HG02623 (cell line): ENCODE results near the gene RABL2B.
"Not testable (repeated sequence)": the region's sequence is repeated elsewhere in the genome, so short reads cannot be mapped to it uniquely, and the experiment has no call there.

ENCODE experiments used
- ATAC-seq: cut with Tn5 transposase; IDR thresholded peaks from one replicate; pipeline ENCODE4 v1.9.1; 2021; ENCODE audit warnings: moderate library complexity; ENCODE audit not compliant: unreplicated experiment

Gene RABL2B

DNA sequence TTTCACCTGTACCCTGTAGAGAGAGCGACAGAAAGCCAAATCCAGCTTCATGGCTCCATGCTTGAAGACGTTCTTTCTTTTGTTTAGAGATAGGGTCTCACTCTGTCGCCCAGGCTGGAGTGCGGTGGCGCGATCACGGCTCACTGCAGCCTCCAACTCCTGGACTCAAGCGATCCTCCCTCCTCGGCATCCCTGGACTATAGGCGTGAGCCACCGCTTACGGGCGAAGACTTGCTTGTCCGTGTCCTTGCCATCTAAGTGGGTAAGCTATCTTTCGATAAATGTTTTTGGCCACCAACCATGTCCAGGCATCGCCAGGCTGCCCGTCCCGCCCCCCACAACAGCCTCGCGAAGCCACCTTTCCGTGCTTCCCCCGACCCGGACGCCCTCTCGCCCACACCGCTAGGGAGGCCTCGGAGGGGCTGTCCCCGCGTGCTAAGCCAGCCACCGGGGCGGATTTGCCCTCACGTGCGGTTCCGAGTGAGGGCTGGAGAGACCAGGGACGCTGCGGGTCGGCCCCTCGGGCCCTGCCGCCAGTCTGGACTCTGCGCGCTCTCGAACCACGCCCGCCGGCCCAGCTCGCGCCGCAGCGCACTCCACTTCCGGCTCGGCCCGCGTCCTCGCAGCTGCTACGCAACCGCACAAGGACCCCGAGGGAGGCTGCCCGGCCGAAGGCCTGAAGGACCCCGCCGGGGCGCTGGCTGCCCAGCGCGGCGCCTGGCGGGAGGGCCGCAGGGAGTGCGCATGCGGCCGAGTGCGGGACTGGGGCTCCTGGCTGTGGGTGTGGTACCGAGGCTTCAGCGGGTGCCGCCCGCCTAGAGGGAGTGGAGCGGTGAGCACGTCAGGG lies at the start of gene RABL2B:
Gene RABL2B, minus strand, starts transcription at position 604 of the 847 bp plus-strand sequence. CDS start 1,342 bp downstream, outside the sequence.
- ATAC-seq = peak; percentile 87

DNA sequence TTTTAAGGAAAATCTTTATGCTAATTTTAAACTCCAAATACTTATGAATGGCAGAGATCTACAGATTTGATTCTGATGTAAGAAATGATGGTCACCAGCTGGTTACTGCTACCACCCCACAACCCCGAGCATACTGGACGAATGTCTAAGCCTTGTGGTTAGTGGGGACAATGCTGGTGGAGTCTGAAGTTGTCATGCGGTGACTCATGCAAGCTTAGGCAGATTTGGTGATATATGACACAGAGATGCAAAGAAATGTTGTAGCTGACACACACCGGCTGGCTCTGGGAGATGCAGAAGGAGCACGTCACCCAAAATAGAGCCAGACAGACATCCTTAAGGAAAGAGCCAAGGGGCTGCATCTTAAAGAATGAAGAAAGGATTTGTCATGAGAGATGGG lies 3.5 kb upstream of the RABL2B start:
- not testable (repeated sequence) for ATAC-seq

DNA sequence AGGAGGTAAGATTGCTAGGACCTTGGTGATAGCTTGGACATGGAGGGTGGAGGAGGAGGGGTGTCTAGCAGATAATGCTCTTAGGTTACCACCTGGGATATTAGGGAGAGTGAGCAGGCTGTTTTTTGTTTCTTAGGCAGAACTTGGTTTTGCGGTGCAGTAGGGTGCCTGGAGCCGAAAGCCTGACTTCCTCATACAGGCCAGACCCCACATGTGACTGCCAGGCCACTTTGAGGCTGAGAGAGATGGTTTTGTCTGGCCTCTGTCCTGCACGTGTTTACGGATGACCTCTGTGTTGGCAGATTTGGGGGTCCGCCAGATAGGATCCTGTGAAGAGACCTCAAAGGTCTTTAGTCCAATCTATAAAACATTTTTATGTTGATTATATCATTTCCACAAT lies 1.9 kb upstream of the RABL2B start:
- not testable (repeated sequence) for ATAC-seq

DNA sequence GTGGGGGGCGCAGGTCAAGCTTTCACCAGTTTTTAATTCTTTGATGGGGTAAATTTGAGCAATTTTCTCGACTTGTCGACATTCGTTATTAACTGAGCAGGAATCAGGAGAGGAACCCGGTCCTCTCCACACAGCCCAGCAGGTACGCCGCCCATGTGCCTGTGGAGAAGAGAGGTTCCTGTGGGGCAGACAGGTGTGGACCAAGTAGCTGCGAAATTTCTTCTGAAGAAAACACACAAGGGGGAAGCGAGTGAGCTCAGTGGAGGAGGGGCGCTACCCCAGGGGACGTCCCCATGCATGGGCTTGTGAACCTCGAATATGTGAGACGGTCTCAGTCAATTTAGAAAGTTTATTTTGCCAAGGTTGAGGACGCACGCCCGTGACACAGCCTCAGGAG lies 442 bp upstream of the RABL2B start:
- ATAC-seq = peak; percentile 16

DNA sequence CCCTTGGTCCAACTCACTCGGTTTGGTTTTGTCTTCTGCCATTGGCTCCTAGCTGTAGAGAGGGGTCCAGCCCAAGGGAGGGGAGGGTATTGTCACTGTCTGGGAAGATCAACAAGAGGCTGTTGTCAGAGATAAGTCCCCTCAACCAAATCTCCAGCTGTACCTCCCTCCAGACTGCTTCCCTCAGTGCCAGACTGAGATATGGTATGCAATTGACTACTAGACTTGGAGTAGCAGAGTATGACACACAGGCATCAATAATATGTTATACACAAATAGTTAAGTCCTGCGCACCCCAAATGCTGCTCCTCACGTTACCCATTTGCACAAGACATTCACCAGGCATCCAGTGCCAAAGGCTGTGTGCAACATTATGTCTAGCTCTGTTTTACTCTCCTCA lies 1.2 kb downstream of the RABL2B start:
- not testable (repeated sequence) for ATAC-seq

DNA sequence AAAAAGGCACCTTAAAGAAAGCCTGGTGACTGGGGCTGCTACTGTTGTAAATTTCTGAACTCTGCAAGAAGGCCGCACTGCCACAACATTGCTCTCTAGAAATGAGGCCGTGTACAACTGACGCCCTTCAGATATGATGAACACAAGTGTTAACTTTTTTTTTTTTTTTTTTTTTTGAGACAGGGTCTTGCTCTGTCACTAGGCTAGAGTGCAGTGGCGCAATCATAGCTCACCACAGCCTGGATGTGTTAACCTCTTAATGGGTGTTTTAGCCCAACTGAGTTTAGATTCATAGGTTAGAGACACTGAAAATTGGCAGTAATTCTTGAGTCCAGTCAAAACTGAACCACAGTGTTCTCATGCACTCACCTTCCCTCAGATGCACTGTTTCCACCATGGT lies 3.2 kb downstream of the RABL2B start:
- ATAC-seq = not testable (repeated sequence)

DNA sequence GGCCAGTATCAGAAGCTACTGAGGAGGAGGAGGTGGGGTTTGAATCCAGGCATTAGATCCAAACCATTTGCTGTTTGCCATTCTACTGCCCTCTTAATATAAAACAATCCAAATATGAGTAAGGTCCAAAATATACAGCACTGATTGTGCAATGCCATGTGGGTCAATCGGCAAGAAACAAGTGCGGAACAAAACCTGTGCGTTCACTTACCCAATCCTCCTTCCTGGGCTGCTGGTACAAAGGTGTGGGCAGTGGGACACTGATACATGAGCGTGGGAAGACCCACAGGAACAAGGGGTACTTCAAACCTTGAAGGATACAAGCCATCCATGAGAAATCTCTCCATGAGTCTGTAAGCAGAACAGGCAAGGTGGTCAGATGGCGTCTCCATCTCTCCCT lies 5.8 kb downstream of the RABL2B start:
- ATAC-seq = not testable (repeated sequence)

DNA sequence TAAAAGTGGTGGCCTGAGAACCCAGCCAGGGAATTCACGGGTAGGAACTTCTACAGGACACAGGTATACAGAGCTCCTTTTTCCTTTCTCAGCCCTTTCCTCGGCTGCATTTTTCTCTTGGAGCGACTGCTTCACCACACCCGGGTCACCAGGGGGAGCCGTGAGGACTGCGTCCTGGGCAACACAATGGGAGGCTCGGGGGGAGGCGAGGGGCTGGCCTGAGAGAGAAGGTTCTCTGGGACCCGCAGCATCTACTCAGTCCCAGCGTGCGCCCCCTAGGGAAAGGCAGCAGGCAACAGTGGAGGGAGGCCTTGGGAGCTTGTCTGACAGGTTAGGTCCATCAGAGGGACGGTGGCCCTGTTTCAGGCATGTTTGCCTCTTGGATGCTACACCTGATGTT lies 8.3 kb downstream of the RABL2B start:
- not testable (repeated sequence) for ATAC-seq

DNA sequence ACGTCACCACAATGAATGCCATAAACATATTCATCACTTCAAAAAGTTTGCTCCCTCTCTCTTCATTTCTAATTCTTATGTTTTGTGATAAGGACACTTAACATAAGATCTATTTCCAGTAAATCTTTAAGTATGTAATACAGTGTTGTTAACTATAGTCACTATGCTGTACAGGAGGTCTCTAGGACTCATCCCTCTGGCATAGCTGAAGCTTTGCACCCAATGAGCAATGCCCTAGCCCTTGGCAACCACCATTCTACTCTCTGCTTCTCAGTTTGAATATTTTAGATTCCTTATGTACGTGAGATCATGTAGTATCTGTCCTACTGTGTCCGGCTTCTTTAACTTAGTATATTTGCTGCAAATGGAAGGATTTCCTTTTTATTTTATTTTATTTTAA lies 19.1 kb downstream of the RABL2B start:
- ATAC-seq = not testable (repeated sequence)

DNA sequence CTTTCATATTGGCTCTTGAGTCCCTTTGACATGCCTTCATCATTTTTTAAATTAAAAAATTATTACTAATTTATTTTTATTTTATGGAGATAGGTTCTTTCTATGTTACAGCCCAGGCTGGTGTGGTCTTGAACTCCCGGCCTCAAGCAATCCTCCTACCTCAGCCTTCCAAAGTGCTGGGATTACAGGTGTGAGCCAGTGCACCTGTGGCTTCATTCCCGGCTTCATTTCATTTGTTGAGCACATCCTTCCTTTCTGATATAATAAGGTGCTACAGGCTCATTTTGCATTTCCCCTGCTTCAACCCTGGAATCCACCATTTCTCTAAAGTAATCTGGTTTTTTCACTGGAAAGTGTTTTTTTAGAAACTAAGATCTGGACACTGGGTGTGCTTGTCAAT lies 21.6 kb downstream of the RABL2B start:
- not testable (repeated sequence) for ATAC-seq

DNA sequence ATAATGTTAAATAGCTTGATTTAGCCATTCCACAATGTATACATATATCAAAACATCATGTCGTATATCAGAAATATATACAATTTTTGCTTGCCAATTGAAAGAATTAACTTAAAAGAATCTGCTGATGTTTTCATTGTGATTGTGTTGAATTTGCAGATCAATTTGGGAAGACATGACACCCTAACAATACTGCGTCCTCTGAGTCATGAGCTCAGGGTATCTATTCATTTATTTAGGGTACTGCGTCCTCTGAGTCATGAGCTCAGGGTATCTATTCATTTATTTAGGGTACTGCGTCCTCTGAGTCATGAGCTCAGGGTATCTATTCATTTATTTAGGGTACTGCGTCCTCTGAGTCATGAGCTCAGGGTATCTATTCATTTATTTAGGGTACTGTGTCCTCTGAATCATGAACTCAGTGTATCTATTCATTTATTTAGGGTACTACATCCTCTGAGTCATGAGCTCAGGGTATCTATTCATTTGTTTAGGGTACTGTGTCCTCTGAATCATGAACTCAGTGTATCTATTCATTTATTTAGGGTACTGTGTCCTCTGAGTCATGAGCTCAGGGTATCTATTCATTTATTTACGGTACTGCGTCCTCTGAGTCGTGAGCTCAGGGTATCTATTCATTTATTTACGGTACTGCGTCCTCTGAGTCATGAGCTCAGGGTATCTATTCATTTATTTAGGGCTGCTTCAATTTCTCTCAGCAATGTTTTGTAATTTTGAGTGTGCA lies 23.7 kb downstream of the RABL2B start:
- ATAC-seq = not testable (repeated sequence)

DNA sequence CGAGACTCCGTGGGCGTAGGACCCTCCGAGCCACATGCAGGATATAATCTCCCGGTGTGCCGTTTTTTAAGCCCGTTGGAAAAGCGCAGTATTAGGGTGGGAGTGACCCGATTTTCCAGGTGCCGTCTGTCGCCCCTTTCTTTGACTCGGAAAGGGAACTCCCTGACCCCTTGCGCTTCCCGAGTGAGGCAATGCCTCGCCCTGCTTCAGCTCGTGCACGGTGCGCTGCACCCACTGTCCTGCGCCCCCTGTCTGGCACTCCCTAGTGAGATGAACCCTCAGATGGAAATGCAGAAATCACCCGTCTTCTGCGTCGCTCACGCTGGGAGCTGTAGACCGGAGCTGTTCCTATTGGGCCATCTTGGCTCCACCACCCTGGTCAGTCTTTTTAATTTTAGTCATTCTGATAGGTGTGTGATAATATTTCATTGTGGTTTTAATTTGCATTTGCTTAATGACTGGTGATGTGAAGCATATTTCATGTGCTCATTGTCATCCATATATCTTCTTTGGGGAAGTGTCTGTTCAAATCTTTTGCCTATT lies 26.4 kb downstream of the RABL2B start:
- ATAC-seq = not testable (repeated sequence)

DNA sequence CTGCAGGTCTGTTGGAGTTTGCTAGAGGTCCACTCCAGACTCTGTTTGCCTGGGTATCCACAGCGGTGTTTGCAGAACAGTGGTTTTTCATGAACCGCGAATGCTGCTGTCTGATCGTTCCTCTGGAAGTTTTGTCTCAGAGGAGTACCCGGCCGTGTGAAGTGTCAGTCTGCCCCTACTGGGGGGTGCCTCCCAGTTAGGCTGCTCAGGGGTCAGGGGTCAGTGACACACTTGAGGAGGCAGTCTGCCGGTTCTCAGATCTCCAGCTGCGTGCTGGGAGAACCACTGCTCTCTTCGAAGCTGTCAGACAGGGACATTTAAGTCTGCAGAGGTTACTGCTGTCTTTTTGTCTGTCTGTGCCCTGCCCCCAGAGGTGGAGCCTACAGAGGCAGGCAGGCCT lies 27.0 kb downstream of the RABL2B start:
- not testable (repeated sequence) for ATAC-seq

DNA sequence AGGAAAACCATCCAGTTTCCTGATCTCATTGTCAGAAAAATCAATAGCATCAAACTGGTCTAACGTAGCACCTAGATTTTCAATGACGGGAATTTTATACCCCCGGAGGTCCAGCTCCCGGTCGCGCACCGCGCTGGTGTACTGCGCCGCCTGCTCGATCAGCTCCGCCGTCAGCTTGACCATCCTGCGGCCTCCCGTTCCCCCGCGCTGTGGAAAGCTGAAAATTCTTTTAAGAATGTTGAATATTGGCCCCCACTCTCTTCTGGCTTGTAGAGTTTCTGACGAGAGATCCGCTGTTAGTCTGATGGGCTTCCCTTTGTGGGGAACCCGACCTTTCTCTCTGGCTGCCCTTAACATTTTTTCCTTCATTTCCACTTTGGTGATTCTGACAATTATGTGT lies 28.2 kb downstream of the RABL2B start:
- ATAC-seq = not testable (repeated sequence)

DNA sequence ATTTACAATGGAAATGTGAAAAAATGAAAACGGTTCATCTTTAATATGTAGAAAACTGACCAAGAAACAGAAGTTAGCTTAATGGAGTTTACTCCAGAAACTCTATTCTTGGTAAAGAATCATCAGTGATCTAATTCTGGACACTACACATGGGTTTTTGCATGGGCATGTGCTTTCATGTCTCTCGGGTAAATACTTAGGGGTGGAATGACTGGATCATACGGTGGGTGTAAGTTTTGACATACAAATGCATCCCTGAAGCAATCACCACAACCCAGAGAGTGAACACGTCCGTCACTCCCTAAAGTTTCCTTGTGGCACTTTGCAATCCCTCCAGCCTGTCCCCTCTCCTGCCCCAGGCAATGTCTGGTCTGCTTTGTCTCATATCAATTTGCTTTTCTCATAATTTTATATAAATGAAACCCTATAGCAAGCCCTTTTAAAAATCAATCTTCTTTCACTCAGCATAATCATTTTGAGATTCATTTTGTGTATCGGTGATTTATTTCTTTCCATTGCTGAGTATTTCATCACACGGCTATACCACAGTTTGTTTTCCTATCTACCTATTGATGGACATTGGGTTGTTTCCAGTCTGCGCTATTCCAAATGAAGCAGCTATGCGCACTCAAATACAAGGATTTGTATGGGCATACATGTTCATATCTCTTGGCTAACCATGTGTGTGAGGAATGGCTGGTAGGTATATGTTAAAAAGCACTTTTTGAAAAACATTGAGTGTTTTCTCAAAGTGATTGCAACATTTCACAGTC lies 33.9 kb downstream of the RABL2B start:
- not testable (repeated sequence) for ATAC-seq

DNA sequence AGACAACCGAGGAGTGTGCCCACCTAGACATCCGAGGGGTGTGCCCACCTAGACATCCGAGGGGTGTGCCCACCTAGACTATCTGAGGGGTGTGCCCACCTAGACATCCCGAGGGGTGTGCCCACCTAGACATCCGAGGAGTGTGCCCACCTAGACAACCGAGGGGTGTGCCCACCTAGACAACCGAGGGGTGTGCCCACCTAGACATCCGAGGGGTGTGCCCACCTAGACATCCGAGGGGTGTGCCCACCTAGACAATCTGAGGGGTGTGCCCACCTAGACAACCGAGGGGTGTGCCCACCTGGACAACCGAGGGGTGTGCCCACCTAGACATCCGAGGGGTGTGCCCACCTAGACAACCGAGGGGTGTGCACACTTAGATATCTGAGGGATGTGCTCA lies 34.8 kb downstream of the RABL2B start:
- not testable (repeated sequence) for ATAC-seq

DNA sequence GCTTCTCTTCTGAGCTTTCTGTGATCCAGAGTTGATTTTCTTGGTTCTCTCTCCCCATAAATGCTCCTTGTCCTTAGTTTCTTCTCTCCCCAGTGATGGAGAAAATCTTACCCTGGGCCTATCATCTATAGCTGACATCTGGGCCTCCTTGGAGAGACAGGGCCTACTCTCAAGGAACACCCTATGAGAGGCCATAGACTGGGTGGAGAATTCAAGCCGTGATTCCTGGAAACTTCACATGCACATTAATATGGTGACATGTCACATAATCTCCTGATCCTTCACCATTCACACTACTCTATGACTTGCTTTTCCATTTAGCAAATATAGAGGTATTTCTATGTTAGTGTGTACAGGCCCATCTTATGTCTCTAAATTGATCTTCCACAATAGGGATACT lies 35.9 kb downstream of the RABL2B start:
- ATAC-seq = not testable (repeated sequence)

DNA sequence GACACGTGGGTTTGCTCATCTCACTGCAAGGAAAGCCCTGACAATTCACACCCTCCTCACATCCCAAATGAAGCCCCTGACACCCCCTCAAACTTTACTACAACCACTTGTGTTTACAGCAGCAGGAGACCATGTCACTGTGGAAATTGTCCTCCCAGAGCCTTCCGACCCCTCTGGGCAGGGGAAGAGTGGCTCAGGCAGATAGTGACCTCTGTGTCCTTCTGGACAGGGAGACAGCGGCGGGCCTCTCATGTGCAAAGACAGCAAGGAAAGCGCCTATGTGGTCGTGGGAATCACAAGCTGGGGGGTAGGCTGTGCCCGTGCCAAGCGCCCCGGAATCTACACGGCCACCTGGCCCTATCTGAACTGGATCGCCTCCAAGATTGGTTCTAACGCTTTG lies 39.0 kb downstream of the RABL2B start:
- ATAC-seq = not testable (repeated sequence)

DNA sequence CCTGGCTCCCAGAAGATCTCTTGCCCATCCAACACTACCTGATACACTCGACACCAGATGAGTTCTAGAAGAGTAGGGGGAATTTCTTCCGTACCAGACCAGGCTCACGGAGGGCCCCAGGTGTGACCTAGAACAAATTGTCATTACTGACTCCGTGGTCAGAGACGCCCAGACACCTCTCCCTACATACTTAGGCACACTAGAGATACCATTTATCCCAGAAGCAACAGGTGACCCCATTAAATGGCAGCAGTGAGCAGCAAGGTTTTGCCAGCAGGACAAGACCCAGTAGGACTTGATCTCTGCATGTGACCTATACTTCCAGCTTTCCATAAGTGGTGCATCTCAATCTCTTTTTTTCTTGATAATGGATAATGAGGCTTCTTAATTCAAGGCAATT lies 42.7 kb downstream of the RABL2B start:
- not testable (repeated sequence) for ATAC-seq

DNA sequence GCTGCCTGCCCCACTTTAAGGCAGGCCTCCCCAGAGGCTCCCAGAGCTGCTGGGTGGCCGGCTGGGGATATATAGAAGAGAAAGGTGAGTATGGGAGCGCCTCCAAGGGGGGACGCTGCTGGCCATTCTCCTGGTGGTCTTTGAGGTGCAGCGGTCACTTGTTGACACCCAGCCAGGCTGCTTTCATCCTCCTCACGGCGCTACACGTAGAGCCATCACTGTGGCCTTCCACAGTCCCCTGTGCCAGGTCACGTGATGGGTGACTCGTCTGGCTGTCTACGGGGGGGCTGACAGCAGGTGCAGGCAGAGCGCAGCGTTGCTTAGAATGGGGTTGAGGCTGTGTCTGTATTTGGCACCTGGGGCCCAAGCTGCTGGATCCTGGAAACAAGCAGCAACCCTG lies 43.5 kb downstream of the RABL2B start:
- ATAC-seq = no peak

DNA sequence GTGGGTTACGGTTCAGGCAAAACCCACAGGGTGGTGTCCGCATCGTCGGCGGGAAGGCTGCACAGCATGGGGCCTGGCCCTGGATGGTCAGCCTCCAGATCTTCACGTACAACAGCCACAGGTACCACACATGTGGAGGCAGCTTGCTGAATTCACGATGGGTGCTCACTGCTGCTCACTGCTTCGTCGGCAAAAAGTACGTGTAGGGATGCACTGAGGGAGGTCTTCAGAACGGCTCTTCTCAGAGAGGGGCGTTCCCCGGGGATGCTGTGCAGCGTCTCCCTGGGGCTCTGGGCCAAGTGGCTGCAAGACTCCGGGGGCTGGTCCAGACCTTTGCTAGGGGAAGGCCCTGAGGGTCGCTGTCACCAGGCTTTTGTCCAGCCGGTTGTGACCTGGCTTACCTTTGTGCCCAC lies 44.2 kb downstream of the RABL2B start:
- no peak for ATAC-seq
